Activated CD8-positive, alpha-beta memory T cell treated with anti-CD3 and anti-CD28 coated beads, Interleukin-2, amount 50 U/mL, for 4 hours (primary cell): ENCODE results near the gene DNAJB11.
"Not testable (repeated sequence)": the region's sequence is repeated elsewhere in the genome, so short reads cannot be mapped to it uniquely, and the experiment has no call there.

Experiments
- DNase-seq: peaks from one replicate; pipeline ENCODE4 v3.0.0-alpha.2; 2020

DNAJB11 gene

DNA sequence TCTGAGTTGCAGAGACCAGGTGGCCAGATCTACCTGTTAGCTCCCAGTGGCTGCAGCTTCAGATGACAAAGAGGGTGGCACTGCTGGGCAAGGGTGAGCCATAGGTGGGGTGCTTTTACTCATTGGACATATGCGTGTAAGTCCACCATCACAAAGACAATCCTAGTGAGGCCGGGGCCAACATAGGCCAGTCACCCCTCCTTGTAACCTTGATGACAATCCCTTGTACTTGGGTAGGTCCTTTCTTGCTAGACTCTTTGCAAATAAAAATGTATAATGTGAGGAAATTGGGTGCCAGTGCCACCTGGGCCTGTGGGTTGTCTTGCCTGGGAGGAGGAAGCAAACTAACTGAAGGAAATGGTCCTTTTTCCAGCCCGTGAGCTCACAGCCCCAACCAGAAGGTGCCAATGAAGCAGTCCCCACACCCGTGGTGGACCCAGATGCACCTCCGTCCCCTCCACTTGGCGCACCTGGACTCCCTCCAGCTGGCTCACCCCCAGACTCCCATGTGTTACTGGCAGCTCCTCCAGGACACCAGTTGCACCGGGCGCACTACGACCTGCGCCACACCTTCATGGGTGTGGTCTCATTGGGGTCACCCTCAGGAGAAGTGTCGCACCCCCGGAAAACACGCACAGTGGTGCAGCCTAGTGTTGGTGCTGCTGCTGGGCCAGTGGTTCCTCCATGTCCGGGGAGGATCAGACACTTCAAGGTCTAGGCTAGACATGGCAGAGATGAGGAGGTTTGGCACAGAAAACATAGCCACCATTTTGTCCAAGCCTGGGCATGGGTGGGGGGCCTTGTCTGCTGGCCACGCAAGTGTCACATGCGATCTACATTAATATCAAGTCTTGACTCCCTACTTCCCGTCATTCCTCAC is 49.9 kb downstream of the DNAJB11 start:
- DNase-seq, result no peak

DNA sequence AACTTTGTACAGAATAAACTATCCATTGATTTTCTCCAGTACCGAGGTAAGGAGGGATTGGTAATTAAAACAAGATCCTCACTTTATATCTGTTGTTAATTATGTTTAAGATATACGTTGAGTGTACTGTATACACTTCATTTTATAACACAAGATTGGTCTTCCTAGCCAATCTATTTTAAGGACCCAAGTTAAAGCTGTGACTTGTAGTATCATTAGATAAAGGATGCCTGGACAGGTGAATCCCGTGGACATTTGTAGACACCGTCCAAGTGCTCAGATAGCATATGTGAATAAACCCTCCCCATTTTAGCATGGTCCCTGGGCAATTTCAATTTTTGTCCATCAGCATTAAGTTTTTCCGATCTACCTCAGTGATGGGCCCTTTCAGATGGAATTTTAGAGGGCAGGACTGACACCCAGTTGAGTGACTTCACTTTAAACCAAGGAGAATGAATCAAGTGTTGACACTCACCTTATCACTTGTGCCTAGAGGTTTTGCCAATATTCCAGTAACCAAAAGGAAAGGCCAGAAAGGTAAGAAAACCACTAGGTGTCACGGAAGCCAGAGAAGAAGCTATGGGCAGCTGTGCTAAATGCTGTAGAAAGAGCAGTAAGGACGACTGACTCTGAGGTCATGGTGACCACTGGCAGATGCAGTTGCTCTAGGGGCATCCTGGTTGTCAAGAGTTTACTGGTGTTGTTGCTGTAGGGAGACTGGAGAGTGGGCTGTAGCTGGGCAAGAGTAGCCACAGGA is 51.6 kb downstream of the DNAJB11 start:
- DNase-seq, result no peak

DNA sequence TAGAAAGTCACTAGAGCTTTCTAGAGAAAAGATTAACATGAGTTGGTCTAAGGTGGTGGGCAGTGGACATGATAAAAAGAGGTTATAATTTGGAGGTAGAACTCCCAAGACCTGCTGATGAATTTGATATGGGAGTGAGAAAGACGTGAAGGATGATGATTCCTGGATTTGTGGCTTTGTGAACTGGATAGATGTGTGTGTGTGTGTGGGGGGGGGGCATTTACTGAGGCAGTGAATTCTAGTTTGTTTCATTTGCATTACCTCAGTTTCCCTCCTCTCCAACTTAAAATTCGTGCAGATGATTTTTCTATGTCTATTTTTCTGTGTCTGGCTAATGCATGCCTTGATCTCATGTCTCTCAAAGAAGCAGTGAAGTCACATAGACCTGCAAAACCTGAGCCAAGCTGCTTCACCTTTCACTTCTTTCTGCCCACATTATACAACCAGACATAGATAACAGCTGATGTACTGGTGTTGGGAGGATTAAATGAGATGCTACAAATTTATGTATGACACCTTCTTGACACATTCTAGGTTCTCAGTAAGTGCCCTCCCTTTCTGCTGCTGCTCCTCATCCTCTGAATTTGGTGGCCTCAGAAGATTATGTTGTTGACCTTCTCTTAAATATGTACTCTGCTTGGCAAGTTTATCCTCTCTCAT is 52.3 kb downstream of the DNAJB11 start:
- DNase-seq, result no peak

DNA sequence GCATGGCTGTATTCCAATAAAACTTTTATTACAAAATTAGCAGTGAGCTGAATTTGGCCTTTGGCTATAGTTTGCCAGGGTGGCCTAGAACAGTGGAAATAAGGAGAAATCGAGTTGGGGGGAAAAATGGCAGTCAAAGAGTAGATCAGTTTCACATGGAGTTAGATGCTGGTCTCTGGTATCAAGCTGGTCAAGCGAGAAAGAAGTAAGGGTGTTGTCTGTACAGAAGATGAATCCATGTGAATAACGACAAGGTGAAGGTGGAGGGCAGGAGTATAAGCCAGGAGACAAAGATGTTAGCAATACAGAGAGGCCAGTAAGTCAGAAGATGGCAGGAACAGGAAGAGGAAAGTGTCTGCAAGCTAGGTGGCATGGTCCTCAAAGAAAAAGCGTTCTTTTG is 54.1 kb downstream of the DNAJB11 start:
- DNase-seq, result no peak

DNA sequence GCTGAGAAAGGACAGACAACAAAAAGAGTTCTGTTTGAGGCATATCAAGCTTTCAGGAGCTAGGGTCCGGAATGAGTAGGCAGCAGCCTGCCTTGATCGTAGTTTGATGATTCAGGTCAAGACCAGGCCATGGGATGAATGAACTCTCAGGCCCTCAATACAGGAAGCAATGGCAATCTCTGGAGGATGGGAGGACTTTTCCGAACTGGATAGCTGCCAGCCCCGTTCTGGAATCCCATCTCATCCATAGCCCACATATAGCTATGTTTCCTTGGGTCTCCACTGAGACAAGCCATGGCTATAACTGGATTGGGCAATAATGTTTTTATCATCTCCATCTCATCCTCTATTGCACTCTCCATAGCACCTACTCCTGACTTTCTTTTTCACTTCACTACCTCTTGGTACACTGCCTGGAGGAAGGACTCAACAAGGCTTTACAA is 55.1 kb downstream of the DNAJB11 start:
- no peak for DNase-seq

DNA sequence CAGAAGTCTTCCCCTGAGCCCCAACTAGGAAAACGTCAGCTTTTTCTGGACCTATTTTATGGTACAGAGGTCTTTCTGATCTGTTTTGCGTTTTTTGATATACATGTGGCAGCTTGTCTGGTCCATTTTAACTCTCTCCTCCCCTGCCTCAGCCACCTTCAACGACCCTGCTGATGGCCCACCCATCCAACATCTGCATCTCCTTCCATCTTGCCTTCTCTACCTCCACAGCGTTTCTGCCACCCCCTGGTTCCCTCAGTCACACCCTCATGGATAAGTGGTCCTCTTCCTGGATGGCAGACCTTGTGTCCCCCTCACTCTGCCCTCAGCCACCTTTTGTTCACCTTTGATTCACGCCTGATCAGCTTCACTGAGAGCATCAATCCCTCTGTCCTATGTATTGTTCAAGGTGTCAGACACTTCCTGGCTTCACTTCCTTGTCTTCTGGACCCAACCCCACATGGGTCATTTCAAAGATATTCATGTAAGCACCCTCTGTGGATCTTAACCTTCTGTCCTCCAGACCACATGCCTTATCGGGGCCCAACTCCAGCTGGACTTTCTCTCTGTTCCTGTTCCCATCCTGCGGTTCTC is 55.8 kb downstream of the DNAJB11 start:
- no peak for DNase-seq

DNA sequence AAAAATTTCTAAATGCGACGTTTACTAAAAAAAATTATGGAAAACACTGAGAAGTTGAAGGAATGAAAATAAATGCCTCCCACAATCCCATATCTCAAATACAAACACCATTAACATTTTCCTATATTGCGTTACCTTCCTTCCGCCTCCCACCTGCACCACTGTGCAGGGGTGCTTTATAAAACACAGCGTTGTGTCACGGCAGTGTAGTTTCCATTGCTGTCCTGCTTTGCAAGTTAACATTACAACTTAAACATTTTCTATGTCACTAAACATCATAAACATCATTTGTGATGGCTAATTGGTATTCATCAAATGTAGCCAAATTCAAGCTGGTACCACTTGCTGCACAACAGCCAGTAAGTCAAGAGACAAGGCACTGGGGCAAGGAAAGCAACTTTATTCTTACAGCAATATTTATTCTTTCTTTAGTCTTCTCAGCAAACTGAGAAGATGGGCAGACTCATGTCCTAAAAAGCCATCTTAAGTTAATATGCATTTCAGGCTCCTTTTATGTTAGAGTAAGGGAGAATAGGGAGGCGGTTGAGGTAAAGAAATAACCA is 57.4 kb downstream of the DNAJB11 start:
- no peak for DNase-seq

DNA sequence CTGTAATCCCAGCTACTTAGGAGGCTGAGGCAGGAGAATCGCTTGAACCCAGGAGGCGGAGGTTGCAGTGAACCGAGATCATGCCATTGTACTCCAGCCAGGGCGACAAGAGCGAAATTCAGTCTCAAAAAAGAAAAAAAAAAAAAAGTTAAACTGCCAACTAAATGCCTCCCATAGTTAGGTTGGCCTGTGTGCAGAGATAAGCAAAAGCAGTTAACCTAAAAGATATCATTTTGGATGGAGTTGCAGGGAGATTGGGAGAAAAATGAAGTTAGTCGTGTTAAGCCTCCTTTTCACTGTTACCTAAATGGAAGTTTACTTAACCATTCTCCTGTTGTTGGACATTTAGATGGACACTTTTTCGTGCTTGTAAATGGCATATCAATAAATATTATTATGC is 58.2 kb downstream of the DNAJB11 start:
- no peak for DNase-seq

DNA sequence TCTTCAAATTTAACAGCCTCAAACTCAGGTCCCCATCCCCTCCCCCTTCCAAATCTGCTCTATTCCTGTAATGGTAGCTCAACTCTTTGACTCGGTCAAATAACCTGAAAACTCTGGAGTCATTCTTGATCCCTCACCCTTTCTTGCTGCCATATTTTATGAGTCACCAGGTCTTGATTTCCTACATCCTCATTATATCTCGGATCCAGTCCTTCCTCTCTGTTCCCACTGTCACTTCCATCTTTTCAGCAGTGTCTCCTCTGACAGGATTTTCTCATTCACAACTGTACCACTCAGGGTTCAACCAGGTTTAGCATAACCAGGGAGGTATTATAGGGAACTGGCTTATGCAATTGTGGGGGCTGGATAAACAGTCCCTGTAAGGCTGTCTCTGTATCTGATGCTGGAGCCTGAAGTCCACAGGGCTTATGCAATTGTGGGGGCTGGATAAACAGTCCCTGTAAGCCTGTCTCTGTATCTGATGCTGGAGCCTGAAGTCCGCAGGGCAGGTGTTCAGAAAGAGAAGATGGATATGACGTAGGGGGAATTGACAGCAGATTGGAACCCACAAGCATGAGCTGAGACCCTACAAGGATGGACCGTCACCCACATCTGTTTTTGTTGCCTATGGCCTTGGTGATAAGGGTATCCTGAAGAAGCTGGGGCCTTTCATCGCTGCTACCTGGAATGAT is 60.6 kb downstream of the DNAJB11 start:
- no peak for DNase-seq

DNA sequence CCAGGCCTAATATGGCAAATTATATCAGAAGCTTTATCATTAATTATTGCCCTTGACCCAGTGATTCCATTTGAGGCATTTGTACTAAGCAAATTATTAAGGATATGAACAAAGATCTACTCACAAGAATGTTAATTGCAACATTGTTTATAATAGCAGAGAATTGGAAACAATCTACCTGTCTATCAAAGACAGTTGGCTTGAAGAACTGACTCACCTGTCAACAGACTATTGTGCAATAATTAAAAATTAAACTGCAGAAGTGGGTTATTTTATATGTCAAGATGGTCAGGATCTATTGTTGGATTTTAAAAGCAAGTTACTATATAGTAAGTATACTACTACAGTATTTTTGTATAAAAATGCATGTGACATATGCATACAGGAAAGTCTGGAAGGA is 63.0 kb downstream of the DNAJB11 start:
- DNase-seq, result no peak

DNA sequence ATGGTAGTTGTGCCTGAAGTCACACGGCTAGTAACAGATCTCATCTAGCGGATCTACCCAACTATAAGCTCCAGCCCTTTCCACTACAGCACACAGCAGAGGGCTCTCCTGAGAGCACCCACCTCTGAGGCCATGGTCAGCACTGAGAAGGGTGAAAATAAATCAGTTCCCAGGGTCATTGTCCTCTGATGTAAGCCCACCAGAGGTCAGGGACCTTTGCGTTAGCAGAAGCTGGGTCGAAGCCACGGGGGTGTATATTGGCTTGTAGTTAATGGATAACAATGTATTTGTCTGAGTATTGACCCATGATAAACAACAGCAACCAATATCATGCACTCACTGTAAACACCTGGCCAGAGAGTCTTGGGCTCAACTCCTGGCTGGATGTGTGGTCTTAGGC is 63.7 kb downstream of the DNAJB11 start:
- DNase-seq, result not testable (repeated sequence)
